ENCODE data around the gene CLCA4.
A peak's percentile ranks its signal among the peaks of the same experiment; 100 is the strongest.
"Not testable (repeated sequence)": the region's sequence is repeated elsewhere in the genome, so short reads cannot be mapped to it uniquely, and the experiment has no call there.

Gene CLCA4

GRCh38 chr1:86530211-86530845 lies 16.6 kb upstream of the CLCA4 start:
- no peak for DNase-seq

GRCh38 chr1:86537928-86538695 lies 8.8 kb upstream of the CLCA4 start:
- DNase-seq: no peak

- no peak for DNase-seq
Measured at GRCh38 chr1:86538775-86539174, 8.1 kb upstream of the CLCA4 start.

- DNase-seq: no peak
Measured at GRCh38 chr1:86541859-86542258, 5.0 kb upstream of the CLCA4 start.

GRCh38 chr1:86542631-86543030 lies 4.2 kb upstream of the CLCA4 start:
- DNase-seq: no peak

- no peak for DNase-seq
Measured at GRCh38 chr1:86548839-86549238, 2.0 kb downstream of the CLCA4 start.

- no peak for DNase-seq
Measured at GRCh38 chr1:86551305-86551704, 4.4 kb downstream of the CLCA4 start.

- no peak for DNase-seq
Measured at GRCh38 chr1:86552376-86552775, 5.5 kb downstream of the CLCA4 start.

- no peak for DNase-seq
Measured at GRCh38 chr1:86557739-86558138, 10.9 kb downstream of the CLCA4 start.

GRCh38 chr1:86563849-86564248 lies 17.0 kb downstream of the CLCA4 start:
- no peak for DNase-seq

GRCh38 chr1:86567341-86567740 lies 20.5 kb downstream of the CLCA4 start:
- DNase-seq: no peak

- DNase-seq: no peak
Measured at GRCh38 chr1:86567878-86568277, 21.0 kb downstream of the CLCA4 start.

GRCh38 chr1:86573763-86574484 lies 27.0 kb downstream of the CLCA4 start:
- DNase-seq: no peak

- no peak for DNase-seq
Measured at GRCh38 chr1:86581231-86581630, 34.4 kb downstream of the CLCA4 start.

- no peak for DNase-seq
Measured at GRCh38 chr1:86582161-86582560, 35.3 kb downstream of the CLCA4 start.

- no peak for DNase-seq
Measured at GRCh38 chr1:86583032-86583431, 36.2 kb downstream of the CLCA4 start.

GRCh38 chr1:86583593-86583992 lies 36.7 kb downstream of the CLCA4 start:
- DNase-seq: no peak

- no peak for DNase-seq
Measured at GRCh38 chr1:86594284-86594770, 47.4 kb downstream of the CLCA4 start.

GRCh38 chr1:86596224-86596623 lies 49.3 kb downstream of the CLCA4 start:
- DNase-seq: no peak

- DNase-seq: no peak
Measured at GRCh38 chr1:86596741-86597290, 49.9 kb downstream of the CLCA4 start.

- DNase-seq: not testable (repeated sequence)
Measured at GRCh38 chr1:86606080-86606479, 59.2 kb downstream of the CLCA4 start.

- no peak for DNase-seq
Measured at GRCh38 chr1:86616433-86616832, 69.6 kb downstream of the CLCA4 start.

GRCh38 chr1:86616871-86617270 lies 70.0 kb downstream of the CLCA4 start:
- peak in 1 of 2 donors; percentile 86 for DNase-seq
